ENCODE data around the gene EVC.

DNA sequence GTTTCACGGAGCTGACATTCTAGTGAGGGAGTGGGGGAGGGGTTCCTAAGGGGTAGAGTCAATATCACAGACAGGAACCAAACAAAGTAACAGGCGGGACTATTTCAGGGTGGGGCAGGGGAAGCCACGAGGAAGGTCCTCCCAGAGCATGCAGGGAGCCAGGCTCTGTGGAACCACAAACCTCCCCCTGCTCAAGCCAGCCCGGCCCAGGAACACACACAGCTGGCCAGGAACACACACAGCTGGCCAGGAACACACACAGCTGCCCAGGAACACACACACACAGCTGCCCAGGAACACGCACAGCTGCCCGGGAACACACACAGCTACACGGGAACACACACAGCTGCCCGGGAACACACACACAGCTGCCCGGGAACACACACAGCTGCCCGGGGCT, 27.4 kb upstream of the EVC start:
- TF ChIP-seq, protein P1, sequence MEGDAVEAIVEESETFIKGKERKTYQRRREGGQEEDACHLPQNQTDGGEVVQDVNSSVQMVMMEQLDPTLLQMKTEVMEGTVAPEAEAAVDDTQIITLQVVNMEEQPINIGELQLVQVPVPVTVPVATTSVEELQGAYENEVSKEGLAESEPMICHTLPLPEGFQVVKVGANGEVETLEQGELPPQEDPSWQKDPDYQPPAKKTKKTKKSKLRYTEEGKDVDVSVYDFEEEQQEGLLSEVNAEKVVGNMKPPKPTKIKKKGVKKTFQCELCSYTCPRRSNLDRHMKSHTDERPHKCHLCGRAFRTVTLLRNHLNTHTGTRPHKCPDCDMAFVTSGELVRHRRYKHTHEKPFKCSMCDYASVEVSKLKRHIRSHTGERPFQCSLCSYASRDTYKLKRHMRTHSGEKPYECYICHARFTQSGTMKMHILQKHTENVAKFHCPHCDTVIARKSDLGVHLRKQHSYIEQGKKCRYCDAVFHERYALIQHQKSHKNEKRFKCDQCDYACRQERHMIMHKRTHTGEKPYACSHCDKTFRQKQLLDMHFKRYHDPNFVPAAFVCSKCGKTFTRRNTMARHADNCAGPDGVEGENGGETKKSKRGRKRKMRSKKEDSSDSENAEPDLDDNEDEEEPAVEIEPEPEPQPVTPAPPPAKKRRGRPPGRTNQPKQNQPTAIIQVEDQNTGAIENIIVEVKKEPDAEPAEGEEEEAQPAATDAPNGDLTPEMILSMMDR (IDR thresholded peaks at IDR 0.05; ENCODE audit: low read depth, low read length): no peak
- TF ChIP-seq EZH2phosphoT487 (IDR thresholded peaks at IDR 0.05; ENCODE audit: low read depth): no peak

Data from OCI-LY3 (cell line).